Neural crest cell (in vitro differentiated cells): ENCODE results near the gene CHDH. TPM values are rescaled to one million over a fixed set of nuclear protein-coding genes. Genes with fewer than 3 reads are reported as not detected.

Experiments used
- DNase-seq: peaks from one replicate; pipeline ENCODE4 v3.0.0; 2021; ENCODE audit warnings: low read depth, mixed read lengths, low spot score
- H3K27ac Mint-ChIP-seq: one replicate; pipeline ENCODE4 v1.8.0; 2021; ENCODE audit warnings: mild to moderate bottlenecking, mixed read lengths; ENCODE audit not compliant: unreplicated experiment
- H3K27me3 Mint-ChIP-seq: 2 replicates; pipeline ENCODE4 v1.8.0; 2021; ENCODE audit warnings: low read depth, mild to moderate bottlenecking, mixed read lengths
- H3K36me3 Mint-ChIP-seq: 2 replicates; pipeline ENCODE4 v1.8.0; 2021; ENCODE audit warnings: low read depth, mild to moderate bottlenecking, mixed read lengths
- H3K4me1 Mint-ChIP-seq: 2 replicates; pipeline ENCODE4 v1.8.0; 2021; ENCODE audit warnings: mixed read lengths
- H3K4me3 Mint-ChIP-seq: one replicate; pipeline ENCODE4 v1.8.0; 2021; ENCODE audit warnings: mild to moderate bottlenecking, mixed read lengths
- H3K9me3 Mint-ChIP-seq: 2 replicates; pipeline ENCODE4 v1.8.0; 2021; ENCODE audit warnings: mixed read lengths
- total RNA-seq: library from RNA; stranded (reverse); gene quantifications from 2 replicates; pipeline ENCODE4 v1.2.1, GENCODE V29; 2021
- TF ChIP-seq, protein P1 (sequence below): fragments of 200-600 bp; sonication (generic); conservative IDR thresholded peaks from 2 replicates; pipeline ENCODE4 v1.5.0; 2021; ENCODE audit warnings: antibody characterized with exemption, mild to moderate bottlenecking

Gene CHDH
- total RNA-seq, 1 donor from 2014 or later = 3.0 TPM

GRCh38 chr3:53798144-53798543 lies 48.1 kb downstream of the CHDH start:
- no peaks in the 10 kb centered on the region for H3K9me3 Mint-ChIP-seq
- TF ChIP-seq, protein P1, sequence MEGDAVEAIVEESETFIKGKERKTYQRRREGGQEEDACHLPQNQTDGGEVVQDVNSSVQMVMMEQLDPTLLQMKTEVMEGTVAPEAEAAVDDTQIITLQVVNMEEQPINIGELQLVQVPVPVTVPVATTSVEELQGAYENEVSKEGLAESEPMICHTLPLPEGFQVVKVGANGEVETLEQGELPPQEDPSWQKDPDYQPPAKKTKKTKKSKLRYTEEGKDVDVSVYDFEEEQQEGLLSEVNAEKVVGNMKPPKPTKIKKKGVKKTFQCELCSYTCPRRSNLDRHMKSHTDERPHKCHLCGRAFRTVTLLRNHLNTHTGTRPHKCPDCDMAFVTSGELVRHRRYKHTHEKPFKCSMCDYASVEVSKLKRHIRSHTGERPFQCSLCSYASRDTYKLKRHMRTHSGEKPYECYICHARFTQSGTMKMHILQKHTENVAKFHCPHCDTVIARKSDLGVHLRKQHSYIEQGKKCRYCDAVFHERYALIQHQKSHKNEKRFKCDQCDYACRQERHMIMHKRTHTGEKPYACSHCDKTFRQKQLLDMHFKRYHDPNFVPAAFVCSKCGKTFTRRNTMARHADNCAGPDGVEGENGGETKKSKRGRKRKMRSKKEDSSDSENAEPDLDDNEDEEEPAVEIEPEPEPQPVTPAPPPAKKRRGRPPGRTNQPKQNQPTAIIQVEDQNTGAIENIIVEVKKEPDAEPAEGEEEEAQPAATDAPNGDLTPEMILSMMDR = no peak
- no peaks in the 10 kb centered on the region for H3K36me3 Mint-ChIP-seq
- H3K27me3 Mint-ChIP-seq = no peaks in the 10 kb centered on the region
- peaks cover 7% of the 10 kb centered on the region for H3K4me1 Mint-ChIP-seq
- H3K27ac Mint-ChIP-seq = no peak overlapping the region
- DNase-seq = no peak
- no peak overlapping the region for H3K4me3 Mint-ChIP-seq

GRCh38 chr3:53795789-53796560 lies 50.2 kb downstream of the CHDH start:
- no peak overlapping the region for H3K4me3 Mint-ChIP-seq
- H3K27ac Mint-ChIP-seq = no peak overlapping the region
- TF ChIP-seq, protein P1 = no peak
- peaks cover 15% of the 10 kb centered on the region for H3K4me1 Mint-ChIP-seq
- DNase-seq = no peak
- no peaks in the 10 kb centered on the region for H3K27me3 Mint-ChIP-seq
- H3K36me3 Mint-ChIP-seq = no peaks in the 10 kb centered on the region
- H3K9me3 Mint-ChIP-seq = no peaks in the 10 kb centered on the region

- H3K27me3 Mint-ChIP-seq = no peaks in the 10 kb centered on the region
- DNase-seq = no peak
- H3K4me1 Mint-ChIP-seq = peaks cover 19% of the 10 kb centered on the region
- TF ChIP-seq, protein P1 = no peak
- H3K36me3 Mint-ChIP-seq = no peaks in the 10 kb centered on the region
- no peak overlapping the region for H3K4me3 Mint-ChIP-seq
- no peaks in the 10 kb centered on the region for H3K9me3 Mint-ChIP-seq
- no peak overlapping the region for H3K27ac Mint-ChIP-seq
These were observed 51.0 kb downstream of the CHDH start for GRCh38 chr3:53795176-53795575.

DNA sequence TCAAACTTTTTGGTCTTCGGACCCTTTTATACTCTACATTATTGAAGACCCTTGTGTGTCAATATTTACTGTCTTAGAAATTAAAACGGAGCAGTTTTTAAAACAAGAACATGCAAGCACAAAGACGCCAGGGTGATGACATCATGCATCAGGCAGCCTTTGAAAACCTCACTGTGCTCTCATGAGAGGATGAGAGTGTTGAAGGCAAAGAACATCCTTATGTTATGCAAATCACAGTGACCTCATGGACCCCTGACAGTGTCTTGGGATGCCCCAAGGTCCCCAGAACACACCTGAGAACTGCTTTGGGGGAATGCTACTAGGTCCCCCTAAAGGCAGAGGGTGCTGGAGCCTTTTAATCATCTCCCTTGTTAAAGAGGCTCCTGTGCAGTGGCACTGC lies 51.6 kb downstream of the CHDH start:
- Mint-ChIP-seq H3K4me1 (peaks cover 19% of the 10 kb centered on the region), H3K4me3 (no peak overlapping the region), H3K36me3 (no peaks in the 10 kb centered on the region), H3K9me3 (no peaks in the 10 kb centered on the region), H3K27ac (no peak overlapping the region), H3K27me3 (peaks cover 2% of the 10 kb centered on the region)
- DNase-seq = no peak
- TF ChIP-seq, protein P1 = no peak

GRCh38 chr3:53792866-53793265 lies 53.4 kb downstream of the CHDH start:
- no peak overlapping the region for H3K27ac Mint-ChIP-seq
- TF ChIP-seq, protein P1 = no peak
- peaks cover 2% of the 10 kb centered on the region for H3K27me3 Mint-ChIP-seq
- H3K9me3 Mint-ChIP-seq = no peaks in the 10 kb centered on the region
- H3K36me3 Mint-ChIP-seq = no peaks in the 10 kb centered on the region
- peaks cover 19% of the 10 kb centered on the region for H3K4me1 Mint-ChIP-seq
- no peak for DNase-seq
- H3K4me3 Mint-ChIP-seq = no peak overlapping the region
